Lower leg skin (tissue), 4 donors: ENCODE data around the gene NKAIN2. TPM values are rescaled to one million over a fixed set of nuclear protein-coding genes. Genes with fewer than 3 reads are reported as not detected.
"Not testable (repeated sequence)": the region's sequence is repeated elsewhere in the genome, so short reads cannot be mapped to it uniquely, and the experiment has no call there.

ENCODE experiments used
- DNase-seq, 2 donors: peaks; one replicate each; pipeline ENCODE4 v3.0.0-alpha.2; 2019; ENCODE audit warnings: low spot score in 2 of 2
- H3K4me3 ChIP-seq: fragments of 200-600 bp; sonication (generic); 2 replicates; pipeline ENCODE4 v1.5.1; 2017; ENCODE audit warnings: mild to moderate bottlenecking, low read depth; ENCODE audit not compliant: poor library complexity, severe bottlenecking
- CTCF ChIP-seq, 3 donors: fragments of 450-650 bp; IDR thresholded peaks; one replicate each; pipeline ENCODE4 v1.5.1; 2016; ENCODE audit warnings: antibody characterized with exemption in 3 of 3, mild to moderate bottlenecking in 3 of 3, moderate library complexity in 2 of 3
- POLR2A ChIP-seq, 2 donors: fragments of 450-650 bp; IDR thresholded peaks; one replicate each; pipeline ENCODE4 v1.6.1; 2016 to 2017; ENCODE audit warnings: antibody characterized with exemption in 2 of 2, mild to moderate bottlenecking in 1 of 2, moderate library complexity in 1 of 2
- WGBS, 2 donors: methylation state at CpG; one replicate each; pipeline ENCODE4 v1.1.5; 2018; 5-methylcytosine and 5-hydroxymethylcytosine counted together
- intact Hi-C: fragments of 100-400 bp; cut with DNase I; formaldehyde crosslinking; loops from one replicate; pipeline ENCODE4 v1.15.0; 2023; ENCODE audit warnings: low total_unique reads
- total RNA-seq, 4 donors: library from RNA; depleted of rRNA; stranded (reverse); fragments of >200 nt; gene quantifications; one replicate each; pipeline ENCODE4 v1.1.0, GENCODE V29; 2016

Gene NKAIN2
- total RNA-seq, 4 donors from 2014 or later: 0.37 TPM; not detected in 3

GRCh38 chr6:124722141-124722878 lies 918.6 kb downstream of the NKAIN2 start:
- no peak for DNase-seq

GRCh38 chr6:124723671-124724070 lies 920.0 kb downstream of the NKAIN2 start:
- TF ChIP-seq POLR2A (IDR thresholded peaks at IDR 0.05) (no peak), CTCF (IDR thresholded peaks at IDR 0.05) (no peak)
- DNase-seq: no peak
- intact Hi-C loops: no loop called here
- no peak overlapping the region for H3K4me3 ChIP-seq

More at GRCh38 chr6:124722141-124722878, 918.6 kb downstream of the NKAIN2 start:
- 70 to 80% methylated on average over 3 of the region's 3 CpGs for WGBS, 2 donors
- H3K4me3 ChIP-seq: no peak overlapping the region
- no peak for TF ChIP-seq POLR2A (IDR thresholded peaks at IDR 0.05)
- no peak for TF ChIP-seq CTCF (IDR thresholded peaks at IDR 0.05)
- intact Hi-C loops: no loop called here

- H3K4me3 ChIP-seq, intact Hi-C loops, DNase-seq: not testable (repeated sequence)
- WGBS, 2 donors: 93 to 94% methylated on average over 1 of the region's 1 CpG
Measured at GRCh38 chr6:124737804-124738203, 934.1 kb downstream of the NKAIN2 start.

GRCh38 chr6:124738482-124738881 lies 934.8 kb downstream of the NKAIN2 start:
- TF ChIP-seq POLR2A (IDR thresholded peaks at IDR 0.05) (no peak), CTCF (IDR thresholded peaks at IDR 0.05) (no peak)
- H3K4me3 ChIP-seq: no peak overlapping the region
- no peak for DNase-seq
- intact Hi-C loops: no loop called here

- intact Hi-C loops: no loop called here
- no peak overlapping the region for H3K4me3 ChIP-seq
- WGBS, 2 donors: 88 to 89% methylated on average over 2 of the region's 2 CpGs
- TF ChIP-seq POLR2A (IDR thresholded peaks at IDR 0.05) (no peak), CTCF (IDR thresholded peaks at IDR 0.05) (no peak)
- DNase-seq: no peak
Measured at GRCh38 chr6:124741341-124741740, 937.7 kb downstream of the NKAIN2 start.

- TF ChIP-seq CTCF (IDR thresholded peaks at IDR 0.05) (no peak), POLR2A (IDR thresholded peaks at IDR 0.05) (no peak)
- 46 to 59% methylated on average over 2 of the region's 2 CpGs for WGBS, 2 donors
- intact Hi-C loops: no loop called here
- no peak overlapping the region for H3K4me3 ChIP-seq
- no peak for DNase-seq
Measured at GRCh38 chr6:124742971-124743370, 939.3 kb downstream of the NKAIN2 start.
